ENCODE measurements around the gene NUDT16.
"Not testable (repeated sequence)": the region's sequence is repeated elsewhere in the genome, so short reads cannot be mapped to it uniquely, and the experiment has no call there.

NUDT16 gene

DNA sequence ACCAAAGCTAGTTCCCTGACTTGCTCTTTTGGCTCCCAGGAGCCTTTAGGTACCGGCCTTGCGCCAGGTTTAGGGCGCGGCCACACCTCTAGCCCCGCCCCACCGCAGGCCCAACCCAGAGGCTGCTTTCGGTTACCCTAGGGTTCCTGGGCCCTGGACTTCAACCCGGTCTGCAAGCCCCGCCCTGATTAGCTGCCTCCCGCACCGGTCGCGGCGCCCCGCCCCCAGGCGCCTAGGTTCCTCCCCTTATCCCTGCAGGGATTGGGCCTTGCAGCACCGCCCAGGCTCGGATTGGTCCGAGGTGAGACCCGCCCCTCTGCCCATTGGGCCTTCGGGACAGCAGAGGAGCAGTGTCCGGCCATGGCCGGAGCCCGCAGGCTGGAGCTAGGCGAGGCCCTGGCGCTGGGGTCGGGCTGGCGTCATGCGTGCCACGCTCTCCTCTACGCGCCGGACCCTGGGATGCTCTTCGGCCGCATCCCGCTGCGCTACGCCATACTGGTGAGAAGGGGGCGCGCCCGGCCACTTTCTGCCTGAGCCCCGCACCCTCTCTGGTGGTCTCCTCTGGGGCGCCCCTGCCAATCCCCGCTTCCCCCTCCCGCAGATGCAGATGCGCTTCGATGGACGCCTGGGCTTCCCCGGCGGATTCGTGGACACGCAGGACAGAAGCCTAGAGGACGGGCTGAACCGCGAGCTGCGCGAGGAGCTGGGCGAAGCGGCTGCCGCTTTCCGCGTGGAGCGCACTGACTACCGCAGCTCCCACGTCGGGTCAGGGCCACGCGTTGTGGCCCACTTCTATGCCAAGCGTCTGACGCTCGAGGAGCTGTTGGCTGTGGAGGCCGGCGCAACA is at the start of gene NUDT16:
TSS of gene NUDT16 (plus strand) at position 330 of the 847 bp plus-strand sequence. CDS start at position 361, 31 bp downstream.
- in situ Hi-C loops (cut with MboI; ENCODE audit: low sequenced_read_pairs), result no loop called here

DNA sequence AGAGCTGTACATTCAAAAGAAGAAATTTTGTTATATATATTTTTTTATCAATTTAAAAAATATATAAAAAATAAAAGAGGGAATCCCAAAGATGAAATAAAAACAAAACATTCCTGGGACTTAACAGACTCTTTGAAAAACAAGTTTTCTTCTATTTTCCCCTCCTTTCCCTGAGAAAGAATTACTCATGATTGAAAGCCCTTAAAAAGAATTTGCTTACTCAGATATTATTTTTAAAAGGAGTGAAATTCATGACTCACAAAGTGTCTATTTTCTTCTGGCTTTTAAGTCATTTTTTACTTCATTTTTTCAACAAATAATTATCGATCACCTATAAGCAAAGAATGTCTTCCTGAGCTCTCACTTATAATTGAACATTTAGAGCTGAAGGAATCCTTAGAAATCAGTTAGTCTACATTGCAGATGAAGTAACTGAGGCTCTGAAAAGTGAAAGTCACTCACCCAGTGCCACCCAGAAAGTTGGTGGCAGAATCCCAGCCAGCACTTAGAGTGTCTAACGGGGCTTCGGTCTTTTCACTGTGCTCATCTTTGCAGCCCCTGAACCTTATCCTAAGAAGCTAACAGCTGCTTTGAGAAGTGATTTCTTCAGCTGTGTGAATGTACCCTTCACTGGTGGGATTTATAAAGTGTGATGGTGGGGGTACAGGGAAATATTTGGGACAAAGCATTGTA is 42.5 kb upstream of the NUDT16 start:
- in situ Hi-C loops (cut with MboI; ENCODE audit: low sequenced_read_pairs), result no loop called here

DNA sequence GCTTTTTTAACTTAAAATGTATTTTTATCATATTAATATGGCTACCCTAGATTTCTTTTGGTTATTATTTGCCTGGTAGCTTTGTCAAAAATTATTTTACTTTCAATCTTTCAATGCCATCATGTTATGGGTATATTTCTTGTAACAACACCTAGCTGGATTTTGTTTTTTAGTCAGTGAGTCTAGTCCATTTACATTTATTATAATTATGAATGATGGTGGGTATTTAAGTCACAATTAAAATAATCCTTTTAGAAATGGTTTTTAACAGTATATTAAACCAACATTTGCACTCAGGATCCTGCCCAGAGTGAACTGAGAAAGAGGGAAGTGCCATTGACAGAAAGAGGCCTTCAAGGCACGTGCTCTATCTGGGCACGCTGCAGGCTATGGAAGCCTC is 39.8 kb upstream of the NUDT16 start:
- in situ Hi-C loops (cut with MboI; ENCODE audit: low sequenced_read_pairs), result no loop called here

DNA sequence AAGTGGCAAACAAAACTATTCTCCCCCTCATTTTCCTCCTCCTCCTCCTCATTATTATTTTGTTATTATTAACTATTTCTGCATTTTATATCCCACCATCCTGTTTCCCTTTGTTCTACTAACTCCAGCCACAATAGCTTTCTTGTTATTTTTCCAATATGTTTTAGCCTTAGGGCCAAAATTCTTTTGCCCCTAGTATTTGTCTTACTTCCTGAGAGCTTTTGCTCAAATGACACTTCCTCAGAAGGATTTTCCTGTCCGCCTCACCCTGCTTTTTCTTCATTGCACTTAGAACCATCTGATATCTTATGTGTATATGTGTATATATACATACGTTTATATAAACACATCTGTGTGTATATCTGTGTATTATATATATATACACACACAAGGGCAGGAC is 32.7 kb upstream of the NUDT16 start:
- in situ Hi-C loops (cut with MboI; ENCODE audit: low sequenced_read_pairs), result no loop called here

DNA sequence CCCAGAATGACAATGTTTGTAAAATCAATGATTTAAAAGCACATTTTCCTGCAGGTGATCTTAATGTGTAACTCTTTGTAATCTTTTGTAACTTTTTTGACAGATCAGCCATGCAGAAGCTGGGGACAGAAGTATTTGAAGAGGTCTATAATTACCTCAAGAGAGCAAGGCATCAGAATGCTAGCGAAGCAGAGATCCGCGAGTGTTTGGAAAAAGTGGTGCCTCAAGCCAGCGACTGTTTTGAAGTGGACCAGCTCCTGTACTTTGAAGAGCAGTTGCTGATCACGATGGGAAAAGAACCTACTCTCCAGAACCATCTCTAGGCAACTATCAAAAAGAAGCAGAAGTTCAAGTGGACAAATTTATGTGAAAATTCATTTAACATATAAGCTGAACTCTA is 32.1 kb upstream of the NUDT16 start:
- in situ Hi-C loops (cut with MboI; ENCODE audit: low sequenced_read_pairs), result no loop called here

DNA sequence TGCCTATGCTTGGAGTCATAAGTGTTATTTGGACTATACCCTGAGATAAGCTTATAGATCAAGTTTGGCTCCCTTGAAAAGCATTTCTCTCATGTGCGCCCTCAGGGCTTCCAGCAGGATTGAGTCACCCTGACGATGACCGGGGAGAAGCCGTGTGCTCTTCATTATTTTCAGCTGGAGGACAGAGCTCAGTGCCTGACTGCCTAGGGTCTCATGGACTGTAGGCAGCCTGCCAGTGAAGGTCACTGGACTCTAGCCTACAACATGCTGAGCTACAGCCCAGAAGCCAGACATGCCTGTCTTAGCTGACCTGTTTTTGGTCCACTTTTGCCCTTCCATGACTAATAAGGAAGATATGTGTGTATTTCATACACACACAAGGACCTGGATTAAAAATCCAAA is 31.6 kb upstream of the NUDT16 start:
- in situ Hi-C loops (cut with MboI; ENCODE audit: low sequenced_read_pairs), result no loop called here

DNA sequence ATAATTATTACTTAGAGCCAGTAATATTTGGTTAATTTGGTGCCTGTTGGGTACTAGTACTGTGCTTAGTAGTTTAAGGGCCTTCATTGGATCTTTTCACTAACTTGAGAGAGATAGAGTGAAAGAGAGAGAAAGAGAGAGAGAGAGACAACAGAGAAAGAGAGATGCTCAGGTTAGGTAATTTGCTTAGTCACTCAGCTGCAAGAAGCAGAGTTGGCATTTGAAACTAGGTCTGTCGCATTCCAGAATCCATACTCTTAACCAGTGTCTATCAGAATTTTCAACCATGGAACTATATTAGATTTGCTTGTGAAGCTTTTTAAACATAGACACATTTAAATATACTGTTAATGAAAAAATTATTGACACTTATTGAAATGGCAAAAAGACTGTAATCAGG is 31.1 kb upstream of the NUDT16 start:
- in situ Hi-C loops (cut with MboI; ENCODE audit: low sequenced_read_pairs), result no loop called here

DNA sequence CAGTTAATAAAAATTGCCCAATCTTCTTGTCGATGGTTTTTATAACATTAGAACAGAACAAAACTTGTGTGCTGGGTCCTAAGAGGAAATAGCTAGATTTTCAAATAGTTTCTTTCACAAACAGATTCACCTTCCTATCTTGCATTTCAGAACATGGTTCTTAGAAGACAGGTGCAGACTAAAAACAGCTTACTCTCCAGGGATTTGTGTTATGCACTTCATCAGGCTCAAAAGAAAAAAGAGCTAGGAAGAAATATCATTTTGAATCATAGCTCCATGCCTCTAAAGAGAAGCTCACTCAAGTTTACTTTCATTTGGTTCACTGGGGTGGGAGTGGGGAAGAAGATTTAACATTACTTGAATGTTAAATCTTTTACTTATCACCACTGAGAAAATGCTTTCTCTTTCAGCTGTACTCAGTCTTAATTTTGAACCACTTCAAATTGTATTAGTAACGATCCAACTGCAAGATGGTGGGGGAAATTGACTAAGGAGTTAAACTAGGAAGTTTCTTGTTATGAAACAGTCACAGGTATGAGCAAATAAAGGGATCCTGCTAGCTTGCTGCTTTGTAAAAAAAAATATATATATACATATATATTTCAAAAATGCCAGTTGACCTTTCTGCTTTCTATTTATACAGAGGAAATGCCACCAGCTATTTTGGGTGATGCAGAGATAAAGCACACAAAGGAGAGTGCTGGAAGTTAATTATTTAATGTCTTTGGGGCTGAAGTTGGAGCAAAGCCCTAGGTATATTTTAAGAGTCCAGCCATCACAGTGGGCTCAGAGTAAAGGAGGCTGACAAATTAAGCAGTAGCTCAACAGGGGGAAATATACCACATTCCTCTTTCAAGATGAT is 28.3 kb upstream of the NUDT16 start:
- in situ Hi-C loops (cut with MboI; ENCODE audit: low sequenced_read_pairs), result no loop called here

DNA sequence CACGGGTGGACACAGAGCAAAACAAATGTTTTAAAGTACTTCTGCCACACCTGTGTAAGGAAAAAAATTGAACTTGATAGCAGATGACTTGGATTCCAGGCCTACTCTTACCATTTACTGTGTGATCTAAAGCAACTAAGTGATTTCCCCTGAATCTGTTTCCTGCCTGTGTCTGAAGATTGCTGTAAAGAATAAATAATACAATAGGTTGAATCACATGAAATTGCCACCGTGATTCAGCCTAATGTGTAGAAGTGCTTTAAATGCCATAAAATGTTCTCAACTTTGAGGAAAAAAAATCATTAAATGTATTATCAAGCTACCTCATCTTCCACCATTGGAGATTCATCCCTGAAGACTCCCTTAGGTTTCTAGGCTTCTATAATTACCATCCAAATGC is 27.6 kb upstream of the NUDT16 start:
- in situ Hi-C loops (cut with MboI; ENCODE audit: low sequenced_read_pairs), result no loop called here

DNA sequence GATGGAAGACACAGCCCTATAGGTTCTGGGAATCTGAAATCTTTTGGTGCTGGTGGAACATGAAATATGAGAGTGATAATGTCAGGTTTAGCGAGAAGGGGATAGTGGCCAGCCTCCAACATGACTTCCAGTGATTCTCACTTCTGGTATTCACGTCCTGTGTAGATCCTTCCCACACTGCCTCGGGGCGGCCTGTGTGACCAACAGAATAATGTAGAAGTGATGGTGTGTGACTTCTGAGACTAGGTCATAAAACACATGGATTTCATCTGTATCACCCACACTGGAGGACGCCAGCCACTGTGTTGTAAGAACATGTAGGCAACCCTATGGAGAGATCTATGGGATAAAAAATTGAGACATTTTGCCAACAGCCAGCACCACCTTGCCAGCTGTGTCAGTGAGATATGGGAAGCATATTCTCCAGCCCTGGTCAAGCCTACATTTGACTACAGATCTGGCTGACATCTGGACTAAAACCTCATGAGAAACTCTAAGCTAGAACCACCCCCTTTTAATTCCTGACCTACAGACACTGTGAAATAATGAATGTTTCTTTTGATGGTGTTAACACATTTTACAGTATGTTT is 25.5 kb upstream of the NUDT16 start:
- in situ Hi-C loops (cut with MboI; ENCODE audit: low sequenced_read_pairs), result no loop called here

DNA sequence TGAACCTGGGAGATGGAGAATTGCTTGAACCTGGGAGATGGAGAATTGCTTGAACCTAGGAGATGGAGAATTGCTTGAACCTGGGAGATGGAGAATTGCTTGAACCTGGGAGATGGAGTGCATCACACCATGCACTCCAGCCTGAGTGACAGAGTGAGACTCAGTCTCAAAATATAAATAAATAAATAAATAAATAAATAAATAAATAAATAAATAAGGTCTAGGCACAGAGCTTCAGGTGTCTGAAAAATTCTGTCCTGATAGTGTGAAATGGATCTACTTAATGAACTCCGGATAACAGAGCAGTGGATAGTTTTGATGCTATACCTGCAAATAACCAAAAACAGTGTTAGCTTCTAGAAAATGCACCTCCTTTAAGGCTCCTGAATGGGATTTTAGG is 24.3 kb upstream of the NUDT16 start:
- in situ Hi-C loops (cut with MboI; ENCODE audit: low sequenced_read_pairs), result no loop called here

DNA sequence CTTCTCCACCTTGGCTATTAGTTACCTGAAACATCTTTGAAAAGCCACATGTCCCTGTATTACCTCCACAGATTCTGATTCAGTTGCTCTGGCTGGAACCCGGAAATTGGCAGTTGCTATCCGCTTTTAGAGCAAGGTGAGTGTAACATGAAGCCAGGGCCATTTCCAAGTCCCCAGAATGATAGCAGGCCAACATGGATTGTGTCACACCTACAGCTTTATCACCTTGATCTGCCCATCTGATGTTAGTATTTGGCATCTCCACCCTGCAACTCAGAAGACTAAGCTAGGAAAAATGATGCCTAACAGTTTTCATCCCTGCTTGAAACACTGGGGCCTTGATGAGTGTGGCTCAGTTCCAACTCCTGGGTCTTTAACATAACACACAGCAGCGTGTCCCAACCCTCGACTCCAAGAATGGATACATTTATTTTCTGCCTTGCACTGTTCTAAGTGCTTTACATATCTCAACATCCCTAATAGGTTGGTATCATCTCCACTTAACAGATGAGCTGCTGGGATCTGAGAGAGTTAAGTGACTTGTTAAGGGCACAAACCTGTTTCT is 21.3 kb upstream of the NUDT16 start:
- in situ Hi-C loops (cut with MboI; ENCODE audit: low sequenced_read_pairs), result no loop called here

DNA sequence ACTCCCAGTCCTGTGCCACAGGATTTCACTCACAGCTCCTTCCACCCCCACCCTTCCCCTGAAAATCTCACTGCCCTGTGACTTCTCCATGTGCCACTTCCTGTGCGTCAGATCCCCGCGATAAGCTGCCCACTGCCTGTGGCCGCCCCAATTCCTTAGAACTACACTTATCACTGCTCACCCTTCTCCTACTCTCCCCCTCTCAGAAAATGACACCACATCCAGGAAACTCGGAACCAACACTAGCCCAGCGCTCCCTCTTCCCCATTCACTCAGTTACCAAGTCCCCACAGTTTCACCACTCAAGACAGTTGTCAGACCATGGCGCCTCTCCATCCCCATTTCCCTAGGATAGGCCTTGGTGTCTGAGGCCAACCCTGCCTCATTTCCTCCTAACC is 20.5 kb upstream of the NUDT16 start:
- in situ Hi-C loops (cut with MboI; ENCODE audit: low sequenced_read_pairs), result not testable (repeated sequence)

DNA sequence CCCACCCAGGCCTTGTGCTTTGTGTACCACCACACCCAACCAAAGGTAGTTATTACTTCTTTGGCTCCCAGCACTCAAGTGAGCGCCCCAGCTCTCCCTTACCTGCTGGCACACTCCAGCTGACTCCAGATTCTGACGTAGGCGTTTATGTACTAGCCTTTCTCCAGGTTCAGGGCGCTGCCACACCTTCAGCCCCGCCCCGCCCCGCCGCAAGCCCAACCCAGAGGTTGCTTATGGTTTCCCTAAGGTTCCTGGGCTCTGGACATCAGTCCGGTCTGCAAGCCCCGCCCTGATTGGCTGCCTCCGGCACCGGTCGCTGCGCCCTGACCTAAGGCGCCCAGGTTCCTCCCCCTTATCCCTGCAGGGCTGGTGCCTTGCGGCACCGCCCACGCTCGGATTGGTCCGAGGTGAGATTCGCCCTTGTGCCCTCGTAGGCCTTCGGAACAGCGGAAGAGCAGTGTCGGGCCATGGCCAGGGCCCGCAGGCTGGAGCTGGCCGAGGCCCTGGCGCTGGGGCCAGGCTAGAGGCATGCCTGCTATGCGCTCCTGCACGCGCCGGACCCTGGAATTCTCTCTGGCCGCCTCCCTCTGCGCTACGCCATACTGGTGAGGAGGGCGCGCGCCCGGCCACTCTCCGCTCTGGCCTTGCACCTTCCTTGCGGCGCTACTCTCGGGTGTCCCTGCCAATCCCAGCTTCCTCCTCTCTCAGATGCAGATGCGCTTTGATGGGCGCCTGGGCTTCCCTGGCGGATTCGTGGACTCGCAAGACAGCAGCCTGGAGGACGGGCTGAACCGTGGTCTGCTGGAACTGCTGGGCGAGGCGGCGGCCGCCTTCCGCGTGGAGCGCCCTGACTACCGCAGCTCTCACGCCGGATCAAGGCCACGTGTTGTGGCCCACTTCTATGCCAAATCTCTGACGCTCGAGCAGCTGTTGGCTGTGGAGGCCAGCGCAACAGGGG is 19.8 kb upstream of the NUDT16 start:
- in situ Hi-C loops (cut with MboI; ENCODE audit: low sequenced_read_pairs), result no loop called here

DNA sequence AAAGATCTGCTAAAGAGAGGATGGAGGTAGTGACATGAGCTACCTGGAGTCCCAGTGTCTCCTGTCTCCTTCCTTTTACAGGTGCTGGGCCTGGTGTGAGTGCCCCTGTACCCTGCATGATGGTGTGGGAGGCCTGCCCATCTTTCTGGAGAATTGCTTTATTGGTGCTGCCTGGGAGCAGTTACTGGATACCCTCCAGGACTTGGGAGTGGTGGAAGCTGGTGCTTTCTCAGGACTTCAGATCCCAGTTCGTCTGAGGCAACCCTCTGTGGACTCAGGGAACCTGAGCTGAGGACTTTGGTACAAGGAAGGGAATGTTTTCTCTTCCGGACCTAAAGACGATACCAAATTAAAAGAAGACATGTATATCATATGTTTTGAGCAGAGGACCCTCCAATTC is 18.3 kb upstream of the NUDT16 start:
- in situ Hi-C loops (cut with MboI; ENCODE audit: low sequenced_read_pairs), result no loop called here

DNA sequence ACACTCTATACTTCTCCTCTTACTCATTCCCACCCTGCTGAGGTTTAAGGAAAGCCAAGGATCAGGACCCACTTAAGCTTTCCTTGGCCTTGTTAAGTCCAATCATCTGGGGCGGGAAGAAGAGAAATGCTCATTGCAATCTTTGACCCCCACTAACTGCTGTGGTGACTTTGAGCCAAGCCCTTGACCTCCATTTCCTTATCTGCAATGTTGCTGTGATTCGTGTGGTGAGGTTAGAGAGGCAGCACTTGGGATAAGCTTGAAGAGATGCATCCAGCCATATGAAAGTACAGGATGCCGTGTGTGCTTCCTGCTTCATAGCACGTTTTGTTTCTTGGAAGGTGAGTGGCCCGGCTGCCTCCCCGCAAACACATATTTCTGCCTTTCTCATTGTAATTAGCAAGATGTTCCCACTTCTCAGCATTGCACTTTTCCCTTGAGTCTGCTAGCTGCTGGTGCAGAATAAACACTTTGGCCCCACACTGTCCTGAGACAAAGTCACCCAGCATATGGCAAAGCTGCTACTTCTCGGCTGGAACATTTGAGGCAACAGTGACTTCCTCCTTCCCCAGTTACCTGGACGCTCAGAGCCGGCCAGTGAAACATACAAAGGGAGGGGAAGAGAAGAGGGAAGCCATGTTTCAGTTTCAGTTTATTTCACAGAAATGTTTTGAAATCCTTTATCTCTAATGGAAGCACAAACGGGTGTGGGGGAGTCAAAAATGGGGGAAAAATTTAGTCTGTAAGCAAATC is 10.5 kb upstream of the NUDT16 start:
- in situ Hi-C loops (cut with MboI; ENCODE audit: low sequenced_read_pairs), result no loop called here

DNA sequence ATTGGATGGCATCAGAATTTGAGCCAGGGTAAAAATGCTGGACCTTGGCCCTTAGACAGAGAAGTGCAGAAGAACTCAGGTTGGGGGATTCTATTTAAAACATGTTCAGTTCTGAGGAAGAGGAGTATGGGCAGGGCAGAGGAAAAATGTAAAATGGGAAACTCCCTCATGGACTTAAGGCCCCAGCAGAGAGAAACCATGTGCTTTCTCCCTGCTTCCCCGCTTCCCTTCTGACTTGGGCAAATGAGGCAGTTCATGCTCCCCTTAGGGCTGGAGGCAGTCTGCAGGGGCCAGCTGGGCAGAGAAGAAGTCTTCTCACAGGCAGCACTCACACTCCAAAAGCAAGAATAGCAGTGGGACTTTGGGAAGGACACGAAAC is 9.9 kb upstream of the NUDT16 start:
- in situ Hi-C loops (cut with MboI; ENCODE audit: low sequenced_read_pairs), result no loop called here

DNA sequence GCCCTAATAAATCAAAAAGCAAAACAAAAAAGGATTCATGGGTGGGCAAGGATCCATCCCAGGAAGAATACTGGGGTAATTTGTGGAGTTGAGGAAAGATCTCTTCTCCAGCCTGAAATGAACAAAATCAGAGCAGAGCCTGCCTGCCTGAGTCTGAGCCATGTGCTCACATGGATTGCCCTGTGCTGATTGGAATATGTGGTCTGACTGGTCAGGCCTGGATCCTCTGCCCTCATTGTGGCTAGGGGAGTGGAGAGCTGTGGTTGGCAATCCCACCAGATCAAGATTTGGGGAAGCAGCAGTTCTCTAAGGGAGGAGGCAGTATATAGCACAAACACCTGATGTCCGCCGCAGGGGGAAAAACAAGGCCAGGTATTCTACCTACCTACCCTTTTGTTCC is 6.8 kb upstream of the NUDT16 start:
- in situ Hi-C loops (cut with MboI; ENCODE audit: low sequenced_read_pairs), result no loop called here
